Mammary epithelial cell (primary cell): ENCODE measurements around the gene NDUFA1.

Experiments
- CTCF ChIP-seq, 2 donors: IDR thresholded peaks in 1 of 2; conservative IDR thresholded peaks in 1 of 2; 2 replicates each; pipeline ENCODE4 v1.5.1; 2011 to 2012; ENCODE audit warnings: inconsistent platforms in 2 of 2, low read length in 2 of 2, mild to moderate bottlenecking in 2 of 2, control low read depth in 1 of 2, low read depth in 1 of 2; ENCODE audit not compliant: insufficient read depth in 1 of 2; ENCODE audit errors: extremely low read depth in 1 of 2
- EZH2 ChIP-seq: IDR thresholded peaks from 2 replicates; pipeline ENCODE4 v1.6.1; 2012; ENCODE audit warnings: low read length, inconsistent platforms, borderline replicate concordance

GRCh38 chrX:119900976-119901375 lies 29.3 kb downstream of the NDUFA1 start:
- no peak for TF ChIP-seq CTCF (conservative IDR thresholded peaks at IDR 0.05 in 1 of 2, IDR thresholded peaks at IDR 0.05 in 1 of 2; ENCODE audit: extremely low read depth in 1 of 2, insufficient read depth in 1 of 2, low read depth in 1 of 2, low read length in 2 of 2)
- TF ChIP-seq EZH2 = no peak
